Measurements from ENCODE around the gene PJA2. TPM values are rescaled to one million over a fixed set of nuclear protein-coding genes. Genes with fewer than 3 reads are reported as not detected.

Gene PJA2
- polyA plus RNA-seq, 3 donors: 36.2 to 74.1 (median 49.7) TPM

DNA sequence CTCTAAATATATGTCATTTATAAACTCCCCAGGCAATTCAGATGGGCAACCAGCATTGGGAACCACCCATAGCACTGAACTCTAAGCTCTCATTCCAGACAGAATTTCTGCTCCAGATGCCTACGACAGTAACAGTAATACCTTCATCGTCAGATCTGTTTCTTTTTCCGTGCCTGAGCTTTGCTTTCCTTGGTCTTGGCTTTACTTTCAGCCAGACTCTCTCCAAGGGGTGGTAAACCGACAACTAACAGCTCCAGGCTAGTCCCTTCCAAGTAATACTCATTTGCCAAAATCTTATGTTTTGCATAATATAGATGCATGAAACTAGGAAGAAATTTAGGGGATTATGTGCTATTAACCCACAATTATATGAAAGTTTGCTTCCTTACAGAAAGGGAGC, 102.3 kb downstream of the PJA2 start:
- Mint-ChIP-seq H3K4me1 (no peaks in the 10 kb centered on the region), H3K4me3 (no peak overlapping the region), H3K27ac (no peak overlapping the region), H3K9me3 (no peaks in the 10 kb centered on the region), H3K36me3 (no peaks in the 10 kb centered on the region), H3K27me3 (ENCODE audit: low read depth in 3 of 3) (peaks cover 0 to 1% (median 0%) of the 10 kb centered on the region in 3 donors)
- intact Hi-C loops (cut with micrococcal nuclease): no loop called here
- no peaks in the 10 kb centered on the region for H4K20me1 ChIP-seq (ENCODE audit: insufficient read depth, low read length)
- no peak overlapping the region for H3K9ac ChIP-seq (ENCODE audit: insufficient read depth, low read length, poor library complexity, severe bottlenecking)
- H3K4me1 ChIP-seq (ENCODE audit: control insufficient read depth in 1 of 2, insufficient read depth in 2 of 2, low read length in 2 of 2): no peaks in the 10 kb centered on the region
- H3K36me3 ChIP-seq (replicated peaks in 1 of 2; ENCODE audit: control insufficient read depth in 1 of 2, insufficient read depth in 2 of 2, low read length in 2 of 2): no peaks in the 10 kb centered on the region
- no peak overlapping the region for H3K4me3 ChIP-seq (replicated peaks in 1 of 3; ENCODE audit: low read depth in 2 of 3, low read length in 3 of 3)
- H3K27ac ChIP-seq (ENCODE audit: low read depth in 1 of 2, low read length in 2 of 2): no peak overlapping the region
- H3K9me3 ChIP-seq (replicated peaks in 1 of 2; ENCODE audit: control insufficient read depth in 1 of 2, insufficient read depth in 1 of 2, low read length in 2 of 2): no peaks in the 10 kb centered on the region
- WGBS (ENCODE audit: insufficient coverage): 80% methylated on average over 1 of the region's 4 CpGs
- TF ChIP-seq, protein P1, sequence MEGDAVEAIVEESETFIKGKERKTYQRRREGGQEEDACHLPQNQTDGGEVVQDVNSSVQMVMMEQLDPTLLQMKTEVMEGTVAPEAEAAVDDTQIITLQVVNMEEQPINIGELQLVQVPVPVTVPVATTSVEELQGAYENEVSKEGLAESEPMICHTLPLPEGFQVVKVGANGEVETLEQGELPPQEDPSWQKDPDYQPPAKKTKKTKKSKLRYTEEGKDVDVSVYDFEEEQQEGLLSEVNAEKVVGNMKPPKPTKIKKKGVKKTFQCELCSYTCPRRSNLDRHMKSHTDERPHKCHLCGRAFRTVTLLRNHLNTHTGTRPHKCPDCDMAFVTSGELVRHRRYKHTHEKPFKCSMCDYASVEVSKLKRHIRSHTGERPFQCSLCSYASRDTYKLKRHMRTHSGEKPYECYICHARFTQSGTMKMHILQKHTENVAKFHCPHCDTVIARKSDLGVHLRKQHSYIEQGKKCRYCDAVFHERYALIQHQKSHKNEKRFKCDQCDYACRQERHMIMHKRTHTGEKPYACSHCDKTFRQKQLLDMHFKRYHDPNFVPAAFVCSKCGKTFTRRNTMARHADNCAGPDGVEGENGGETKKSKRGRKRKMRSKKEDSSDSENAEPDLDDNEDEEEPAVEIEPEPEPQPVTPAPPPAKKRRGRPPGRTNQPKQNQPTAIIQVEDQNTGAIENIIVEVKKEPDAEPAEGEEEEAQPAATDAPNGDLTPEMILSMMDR (IDR thresholded peaks at IDR 0.05): no peak
- DNase-seq: no peak
- no peak overlapping the region for H2AFZ ChIP-seq (ENCODE audit: insufficient read depth, low read depth, low read length, poor library complexity, severe bottlenecking)
- H3K27me3 ChIP-seq (ENCODE audit: control insufficient read depth in 2 of 2, insufficient read depth in 2 of 2, low read length in 2 of 2): no peaks in the 10 kb centered on the region
- H3K4me2 ChIP-seq (replicated peaks; ENCODE audit: extremely low read depth, low read length, poor library complexity, severe bottlenecking): no peak overlapping the region
- no peaks in the 10 kb centered on the region for H3K79me2 ChIP-seq (ENCODE audit: insufficient read depth, low read length)

DNA sequence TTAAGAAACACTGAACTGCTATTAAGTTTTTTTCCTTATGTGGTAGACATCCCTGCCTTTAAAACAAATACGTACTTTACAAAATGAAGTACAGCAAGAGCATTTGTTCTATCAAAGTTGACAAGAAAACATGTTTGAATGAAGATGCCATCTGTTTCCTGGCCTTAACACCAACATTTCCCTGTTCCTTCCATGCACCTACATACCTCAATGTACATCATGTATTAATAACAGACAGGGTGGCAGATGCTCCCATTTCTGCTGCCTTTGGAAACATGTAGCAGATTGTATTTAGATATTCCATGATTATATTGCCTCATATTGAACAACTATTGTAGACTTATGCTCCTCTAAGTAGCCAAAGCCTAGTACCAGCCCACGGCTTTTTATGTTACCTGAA, 104.4 kb downstream of the PJA2 start:
- H3K27ac ChIP-seq (ENCODE audit: low read depth in 1 of 2, low read length in 2 of 2): no peak overlapping the region
- TF ChIP-seq, protein P1 (IDR thresholded peaks at IDR 0.05): no peak
- no peaks in the 10 kb centered on the region for H3K36me3 ChIP-seq (replicated peaks in 1 of 2; ENCODE audit: control insufficient read depth in 1 of 2, insufficient read depth in 2 of 2, low read length in 2 of 2)
- Mint-ChIP-seq H3K36me3 (no peaks in the 10 kb centered on the region), H3K27me3 (ENCODE audit: low read depth in 3 of 3) (peaks cover 0 to 1% (median 0%) of the 10 kb centered on the region in 3 donors), H3K27ac (no peak overlapping the region), H3K9me3 (no peaks in the 10 kb centered on the region), H3K4me3 (no peak overlapping the region), H3K4me1 (no peaks in the 10 kb centered on the region)
- H3K4me1 ChIP-seq (ENCODE audit: control insufficient read depth in 1 of 2, insufficient read depth in 2 of 2, low read length in 2 of 2): no peaks in the 10 kb centered on the region
- DNase-seq: no peak
- no peaks in the 10 kb centered on the region for H3K9me3 ChIP-seq (replicated peaks in 1 of 2; ENCODE audit: control insufficient read depth in 1 of 2, insufficient read depth in 1 of 2, low read length in 2 of 2)
- H2AFZ ChIP-seq (ENCODE audit: insufficient read depth, low read depth, low read length, poor library complexity, severe bottlenecking): no peak overlapping the region
- H4K20me1 ChIP-seq (ENCODE audit: insufficient read depth, low read length): no peaks in the 10 kb centered on the region
- H3K4me2 ChIP-seq (replicated peaks; ENCODE audit: extremely low read depth, low read length, poor library complexity, severe bottlenecking): no peak overlapping the region
- H3K79me2 ChIP-seq (ENCODE audit: insufficient read depth, low read length): no peaks in the 10 kb centered on the region
- no peak overlapping the region for H3K4me3 ChIP-seq (replicated peaks in 1 of 3; ENCODE audit: low read depth in 2 of 3, low read length in 3 of 3)
- intact Hi-C loops (cut with micrococcal nuclease): no loop called here
- no peaks in the 10 kb centered on the region for H3K27me3 ChIP-seq (ENCODE audit: control insufficient read depth in 2 of 2, insufficient read depth in 2 of 2, low read length in 2 of 2)
- no peak overlapping the region for H3K9ac ChIP-seq (ENCODE audit: insufficient read depth, low read length, poor library complexity, severe bottlenecking)
- WGBS (ENCODE audit: insufficient coverage): no CpG with 5 or more reads among the region's 2 CpGs

Measured in CD14-positive monocyte (primary cell).